GM19468 (cell line): ENCODE measurements around the gene ZDHHC14.
"Not testable (repeated sequence)": the region's sequence is repeated elsewhere in the genome, so short reads cannot be mapped to it uniquely, and the experiment has no call there.

Experiments used
- ATAC-seq: cut with Tn5 transposase; IDR thresholded peaks from one replicate; pipeline ENCODE4 v1.9.1; 2021; ENCODE audit warnings: mild to moderate bottlenecking, moderate library complexity, moderate number of reproducible peaks; ENCODE audit not compliant: unreplicated experiment; ENCODE audit errors: extremely low read depth

ZDHHC14 gene

GRCh38 chr6:157402996-157403685 lies 22.2 kb downstream of the ZDHHC14 start:
- ATAC-seq: no peak

- no peak for ATAC-seq
Measured at GRCh38 chr6:157403686-157404051, 22.7 kb downstream of the ZDHHC14 start.

- ATAC-seq: no peak
Measured at GRCh38 chr6:157405986-157406385, 25.0 kb downstream of the ZDHHC14 start.

- ATAC-seq: no peak
Measured at GRCh38 chr6:157406661-157407060, 25.7 kb downstream of the ZDHHC14 start.

GRCh38 chr6:157407646-157408045 lies 26.7 kb downstream of the ZDHHC14 start:
- ATAC-seq: no peak

- not testable (repeated sequence) for ATAC-seq
Measured at GRCh38 chr6:157408427-157408826, 27.4 kb downstream of the ZDHHC14 start.

GRCh38 chr6:157410045-157410444 lies 29.1 kb downstream of the ZDHHC14 start:
- no peak for ATAC-seq

- ATAC-seq: no peak
Measured at GRCh38 chr6:157411368-157411767, 30.4 kb downstream of the ZDHHC14 start.

- no peak for ATAC-seq
Measured at GRCh38 chr6:157412791-157413190, 31.8 kb downstream of the ZDHHC14 start.

- ATAC-seq: no peak
Measured at GRCh38 chr6:157420497-157420896, 39.5 kb downstream of the ZDHHC14 start.

GRCh38 chr6:157424491-157425020 lies 43.6 kb downstream of the ZDHHC14 start:
- no peak for ATAC-seq

- ATAC-seq: no peak
Measured at GRCh38 chr6:157427969-157428368, 47.0 kb downstream of the ZDHHC14 start.

- ATAC-seq: no peak
Measured at GRCh38 chr6:157428427-157429202, 47.6 kb downstream of the ZDHHC14 start.

GRCh38 chr6:157429248-157429647 lies 48.3 kb downstream of the ZDHHC14 start:
- no peak for ATAC-seq

- no peak for ATAC-seq
Measured at GRCh38 chr6:157430834-157431233, 49.8 kb downstream of the ZDHHC14 start.

GRCh38 chr6:157432231-157432891 lies 51.4 kb downstream of the ZDHHC14 start:
- no peak for ATAC-seq

- no peak for ATAC-seq
Measured at GRCh38 chr6:157432892-157433265, 51.9 kb downstream of the ZDHHC14 start.

- ATAC-seq: no peak
Measured at GRCh38 chr6:157433678-157434081, 52.7 kb downstream of the ZDHHC14 start.

- no peak for ATAC-seq
Measured at GRCh38 chr6:157434349-157435033, 53.5 kb downstream of the ZDHHC14 start.

GRCh38 chr6:157436219-157436943 lies 55.4 kb downstream of the ZDHHC14 start:
- no peak for ATAC-seq
